Adrenal gland (tissue), 5 donors: Measurements from ENCODE around the gene MICALL1.

Experiments
- CTCF ChIP-seq, 6 experiments: fragments of 450-650 bp in 4 of 6; fragments of 200-600 bp in 2 of 6; sonication (generic) in 1 of 6; IDR thresholded peaks; 1 replicate in 5 of 6; 2 replicates in 1 of 6; pipeline versions ENCODE4 v1.5.1 to v1.8.0; 2016 to 2021; ENCODE audit warnings: antibody characterized with exemption in 6 of 6, mild to moderate bottlenecking in 2 of 6, moderate library complexity in 1 of 6
- POLR2A ChIP-seq, 2 donors: fragments of 450-650 bp; IDR thresholded peaks; one replicate each; pipeline ENCODE4 v1.6.1; 2017; ENCODE audit warnings: antibody characterized with exemption in 2 of 2, mild to moderate bottlenecking in 2 of 2, moderate library complexity in 1 of 2
- donor health status: DM: no; HTN: no; CAD: no.

DNA sequence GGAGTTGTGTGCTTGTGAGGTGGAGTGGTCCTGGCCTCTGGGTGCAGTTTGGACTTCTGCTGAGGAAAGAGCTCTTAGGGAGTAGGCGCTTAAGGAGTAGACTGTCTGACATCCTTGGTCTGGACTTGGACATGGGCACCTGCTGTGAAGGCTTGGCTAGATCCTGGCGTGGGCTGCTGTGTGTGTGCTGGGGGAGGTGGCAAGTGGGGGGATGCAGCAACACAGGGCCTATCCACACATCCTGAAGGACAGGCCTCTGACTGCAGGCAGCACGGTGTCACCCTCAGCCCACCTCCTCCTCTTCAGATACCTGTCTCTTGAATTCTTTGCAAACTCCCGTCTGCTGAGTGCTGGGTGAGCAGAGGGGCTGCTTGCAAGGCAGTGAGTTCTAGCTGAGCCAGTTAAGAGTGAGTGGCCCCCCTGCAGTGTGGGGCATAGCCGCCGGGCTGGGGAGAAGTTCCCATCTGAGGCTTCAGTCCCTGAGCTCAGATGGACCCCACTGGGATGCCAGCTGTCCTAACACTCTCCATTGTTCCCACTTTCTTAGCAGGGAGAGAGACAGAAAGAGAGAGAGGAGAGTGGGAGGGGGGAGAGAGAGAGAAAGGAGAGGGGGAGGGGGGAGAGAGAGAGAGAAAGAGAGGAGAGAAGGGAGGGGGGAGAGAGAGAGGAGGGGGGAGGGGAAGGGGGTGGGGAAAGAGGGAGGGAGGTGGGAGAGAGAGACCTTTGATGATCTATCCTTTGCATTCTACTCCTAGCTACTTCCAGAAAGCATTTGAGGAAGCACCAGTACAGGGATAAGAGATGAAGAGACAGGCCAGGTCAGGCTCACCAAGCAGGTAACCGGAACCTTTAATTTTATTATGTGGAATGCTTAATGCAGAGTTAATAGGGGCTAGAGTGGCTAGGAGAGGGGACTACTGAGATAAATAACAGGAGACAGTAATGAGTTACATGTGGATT lies 65.7 kb downstream of the MICALL1 start:
- TF ChIP-seq CTCF (IDR thresholded peaks at IDR 0.05) (no peak), POLR2A (IDR thresholded peaks at IDR 0.05) (no peak)
